Adrenal gland (tissue), 5 donors: ENCODE measurements around the gene ARHGAP18.

Source experiments
- POLR2A ChIP-seq, 2 donors: fragments of 450-650 bp; IDR thresholded peaks; one replicate each; pipeline ENCODE4 v1.6.1; 2017; ENCODE audit warnings: antibody characterized with exemption in 2 of 2, mild to moderate bottlenecking in 2 of 2, moderate library complexity in 1 of 2
- TF ChIP-seq, protein P1 (sequence below), 6 experiments: fragments of 450-650 bp in 4 of 6; fragments of 200-600 bp in 2 of 6; sonication (generic) in 1 of 6; IDR thresholded peaks; 1 replicate in 5 of 6; 2 replicates in 1 of 6; pipeline versions ENCODE4 v1.5.1 to v1.8.0; 2016 to 2021; ENCODE audit warnings: antibody characterized with exemption in 6 of 6, mild to moderate bottlenecking in 2 of 6, moderate library complexity in 1 of 6
- donor health status: DM: no; HTN: no; CAD: no.

DNA sequence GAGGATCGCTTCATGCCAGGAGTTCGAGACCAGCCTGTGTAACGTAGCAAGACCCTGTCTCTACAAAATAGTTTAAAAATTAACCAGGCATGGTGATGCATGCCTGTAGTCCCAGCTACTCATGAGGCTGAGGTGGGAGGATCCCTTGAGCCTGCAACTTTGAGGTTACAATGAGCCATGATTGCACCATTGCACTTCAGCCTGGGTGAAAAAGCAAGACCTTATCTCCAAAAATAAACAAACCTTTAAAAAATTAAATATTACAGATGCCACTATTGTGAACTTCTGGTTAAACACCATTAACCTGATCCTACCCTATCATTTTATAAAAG lies 116.8 kb downstream of the ARHGAP18 start:
- TF ChIP-seq, protein P1, sequence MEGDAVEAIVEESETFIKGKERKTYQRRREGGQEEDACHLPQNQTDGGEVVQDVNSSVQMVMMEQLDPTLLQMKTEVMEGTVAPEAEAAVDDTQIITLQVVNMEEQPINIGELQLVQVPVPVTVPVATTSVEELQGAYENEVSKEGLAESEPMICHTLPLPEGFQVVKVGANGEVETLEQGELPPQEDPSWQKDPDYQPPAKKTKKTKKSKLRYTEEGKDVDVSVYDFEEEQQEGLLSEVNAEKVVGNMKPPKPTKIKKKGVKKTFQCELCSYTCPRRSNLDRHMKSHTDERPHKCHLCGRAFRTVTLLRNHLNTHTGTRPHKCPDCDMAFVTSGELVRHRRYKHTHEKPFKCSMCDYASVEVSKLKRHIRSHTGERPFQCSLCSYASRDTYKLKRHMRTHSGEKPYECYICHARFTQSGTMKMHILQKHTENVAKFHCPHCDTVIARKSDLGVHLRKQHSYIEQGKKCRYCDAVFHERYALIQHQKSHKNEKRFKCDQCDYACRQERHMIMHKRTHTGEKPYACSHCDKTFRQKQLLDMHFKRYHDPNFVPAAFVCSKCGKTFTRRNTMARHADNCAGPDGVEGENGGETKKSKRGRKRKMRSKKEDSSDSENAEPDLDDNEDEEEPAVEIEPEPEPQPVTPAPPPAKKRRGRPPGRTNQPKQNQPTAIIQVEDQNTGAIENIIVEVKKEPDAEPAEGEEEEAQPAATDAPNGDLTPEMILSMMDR (IDR thresholded peaks at IDR 0.05) = no peak
- TF ChIP-seq POLR2A (IDR thresholded peaks at IDR 0.05) = no peak
